ENCODE data around the gene MAGEF1. TPM values are rescaled to one million over a fixed set of nuclear protein-coding genes. Genes with fewer than 3 reads are reported as not detected.

Gene MAGEF1
- total RNA-seq, 3 donors from 2014 or later (not counting 1 experiment from before 2014, with no cell fraction given), result 8.1 to 12.6 (median 11.4) TPM

GRCh38 chr3:184663756-184664155, 48.1 kb downstream of the MAGEF1 start:
- no peak overlapping the region for H3K4me3 Mint-ChIP-seq
- no peak for ATAC-seq
- no peak overlapping the region for H3K4me3 ChIP-seq (ENCODE audit: low read length)
- H3K36me3 Mint-ChIP-seq, result no peaks in the 10 kb centered on the region
- H3K36me3 ChIP-seq (ENCODE audit: control insufficient read depth, insufficient read depth, low read length), result no peaks in the 10 kb centered on the region
- no peak for TF ChIP-seq CTCF (IDR thresholded peaks at IDR 0.05)
- intact Hi-C loops (cut with micrococcal nuclease), result no loop called here
- no peaks in the 10 kb centered on the region for H3K9me3 ChIP-seq (ENCODE audit: control insufficient read depth, insufficient read depth, low read length)
- H3K4me1 ChIP-seq (ENCODE audit: control insufficient read depth, insufficient read depth, low read length), result no peaks in the 10 kb centered on the region
- no peaks in the 10 kb centered on the region for H3K27me3 ChIP-seq (ENCODE audit: control insufficient read depth, insufficient read depth, low read length)
- 89% methylated on average over 11 of the region's 12 CpGs for WGBS (ENCODE audit: insufficient coverage)
- no peak for DNase-seq
- H3K27ac ChIP-seq (ENCODE audit: low read length), result no peak overlapping the region
- peaks cover 0 to 22% of the 10 kb centered on the region in 2 donors for H3K27me3 Mint-ChIP-seq (ENCODE audit: low read depth in 2 of 2)
- no peak overlapping the region for H3K27ac Mint-ChIP-seq
- H3K4me1 Mint-ChIP-seq, result no peaks in the 10 kb centered on the region
- H3K9me3 Mint-ChIP-seq, result no peaks in the 10 kb centered on the region

GRCh38 chr3:184663356-184663755, 48.5 kb downstream of the MAGEF1 start:
- Histone ChIP-seq H3K27me3 (ENCODE audit: control insufficient read depth, insufficient read depth, low read length) (no peaks in the 10 kb centered on the region), H3K36me3 (ENCODE audit: control insufficient read depth, insufficient read depth, low read length) (no peaks in the 10 kb centered on the region), H3K27ac (ENCODE audit: low read length) (no peak overlapping the region), H3K4me3 (ENCODE audit: low read length) (no peak overlapping the region), H3K9me3 (ENCODE audit: control insufficient read depth, insufficient read depth, low read length) (no peaks in the 10 kb centered on the region), H3K4me1 (ENCODE audit: control insufficient read depth, insufficient read depth, low read length) (no peaks in the 10 kb centered on the region)
- Mint-ChIP-seq H3K9me3 (no peaks in the 10 kb centered on the region), H3K4me1 (no peaks in the 10 kb centered on the region), H3K27me3 (ENCODE audit: low read depth in 2 of 2) (peaks cover 0 to 22% of the 10 kb centered on the region in 2 donors), H3K27ac (no peak overlapping the region), H3K4me3 (no peak overlapping the region), H3K36me3 (no peaks in the 10 kb centered on the region)
- WGBS (ENCODE audit: insufficient coverage), result 94% methylated on average over 6 of the region's 6 CpGs
- no peak for DNase-seq
- no peak for ATAC-seq
- intact Hi-C loops (cut with micrococcal nuclease), result no loop called here
- TF ChIP-seq CTCF (IDR thresholded peaks at IDR 0.05), result no peak

GRCh38 chr3:184662187-184662586, 49.7 kb downstream of the MAGEF1 start:
- WGBS (ENCODE audit: insufficient coverage), result 89% methylated on average over 5 of the region's 5 CpGs
- Mint-ChIP-seq H3K4me3 (no peak overlapping the region), H3K27me3 (ENCODE audit: low read depth in 2 of 2) (peaks cover 0 to 17% of the 10 kb centered on the region in 2 donors), H3K27ac (no peak overlapping the region), H3K9me3 (no peaks in the 10 kb centered on the region), H3K36me3 (no peaks in the 10 kb centered on the region), H3K4me1 (no peaks in the 10 kb centered on the region)
- TF ChIP-seq CTCF (IDR thresholded peaks at IDR 0.05), result no peak
- Histone ChIP-seq H3K27me3 (ENCODE audit: control insufficient read depth, insufficient read depth, low read length) (no peaks in the 10 kb centered on the region), H3K9me3 (ENCODE audit: control insufficient read depth, insufficient read depth, low read length) (no peaks in the 10 kb centered on the region), H3K36me3 (ENCODE audit: control insufficient read depth, insufficient read depth, low read length) (no peaks in the 10 kb centered on the region), H3K27ac (ENCODE audit: low read length) (no peak overlapping the region), H3K4me3 (ENCODE audit: low read length) (no peak overlapping the region), H3K4me1 (ENCODE audit: control insufficient read depth, insufficient read depth, low read length) (no peaks in the 10 kb centered on the region)
- ATAC-seq (no peak), DNase-seq (no peak)
- intact Hi-C loops (cut with micrococcal nuclease), result no loop called here

- no peaks in the 10 kb centered on the region for H3K4me1 ChIP-seq (ENCODE audit: control insufficient read depth, insufficient read depth, low read length)
- Mint-ChIP-seq H3K27me3 (ENCODE audit: low read depth in 2 of 2) (peaks cover 0 to 7% of the 10 kb centered on the region in 2 donors), H3K4me1 (no peaks in the 10 kb centered on the region), H3K36me3 (no peaks in the 10 kb centered on the region), H3K27ac (no peak overlapping the region), H3K9me3 (no peaks in the 10 kb centered on the region), H3K4me3 (no peak overlapping the region)
- no peaks in the 10 kb centered on the region for H3K36me3 ChIP-seq (ENCODE audit: control insufficient read depth, insufficient read depth, low read length)
- WGBS (ENCODE audit: insufficient coverage), result 71% methylated on average over 5 of the region's 6 CpGs
- DNase-seq, result no peak
- no peaks in the 10 kb centered on the region for H3K9me3 ChIP-seq (ENCODE audit: control insufficient read depth, insufficient read depth, low read length)
- H3K27me3 ChIP-seq (ENCODE audit: control insufficient read depth, insufficient read depth, low read length), result no peaks in the 10 kb centered on the region
- no peak overlapping the region for H3K4me3 ChIP-seq (ENCODE audit: low read length)
- intact Hi-C loops (cut with micrococcal nuclease), result no loop called here
- no peak for ATAC-seq
- TF ChIP-seq CTCF (IDR thresholded peaks at IDR 0.05), result no peak
- H3K27ac ChIP-seq (ENCODE audit: low read length), result no peak overlapping the region
These were observed 50.9 kb downstream of the MAGEF1 start for GRCh38 chr3:184660931-184661330.
